NCI-H2227 (cell line): ENCODE measurements around the gene LTB4R2.
A peak's percentile ranks its signal among the peaks of the same experiment; 100 is the strongest.

Experiments used
- DNase-seq: peaks from one replicate; lab custom pipeline; 2025; ENCODE audit not compliant: unreplicated experiment; lab: John Stamatoyannopoulos, UW

LTB4R2 gene

GRCh38 chr14:24309538-24310264 lies at the start of gene LTB4R2:
LTB4R2 (plus strand) TSS chr14:24310140; CDS start chr14:24310665, 525 bp downstream.
- no peak for DNase-seq

- DNase-seq: no peak
These were observed 49.2 kb upstream of the LTB4R2 start for GRCh38 chr14:24260780-24261157.

GRCh38 chr14:24261256-24261968 lies 48.5 kb upstream of the LTB4R2 start:
- no peak for DNase-seq

GRCh38 chr14:24261969-24262327 lies 48.0 kb upstream of the LTB4R2 start:
- DNase-seq: no peak

- DNase-seq: no peak
These were observed 46.9 kb upstream of the LTB4R2 start, which contains the start of gene TGM1 for GRCh38 chr14:24262821-24263733. TGM1 (minus strand) TSS chr14:24263177; CDS start chr14:24262352, 825 bp downstream.

- no peak for DNase-seq
These were observed 46.1 kb upstream of the LTB4R2 start for GRCh38 chr14:24263848-24264247.

- DNase-seq: no peak
These were observed 45.6 kb upstream of the LTB4R2 start for GRCh38 chr14:24264298-24264697.

- no peak for DNase-seq
These were observed 43.3 kb upstream of the LTB4R2 start for GRCh38 chr14:24266344-24267244.

- DNase-seq: no peak
These were observed 42.4 kb upstream of the LTB4R2 start for GRCh38 chr14:24267516-24267915.

GRCh38 chr14:24268225-24268624 lies 41.7 kb upstream of the LTB4R2 start:
- no peak for DNase-seq

GRCh38 chr14:24269368-24269767 lies 40.6 kb upstream of the LTB4R2 start:
- DNase-seq: no peak

GRCh38 chr14:24269910-24270536 lies 39.9 kb upstream of the LTB4R2 start:
- DNase-seq: no peak

- DNase-seq: no peak
These were observed 39.3 kb upstream of the LTB4R2 start for GRCh38 chr14:24270537-24271133.

- DNase-seq: peak; percentile 97
These were observed 38.7 kb upstream of the LTB4R2 start, which contains the start of gene RABGGTA for GRCh38 chr14:24271134-24271833. RABGGTA (minus strand) TSS chr14:24271597; CDS start chr14:24271115, 482 bp downstream.

GRCh38 chr14:24271834-24272263 lies 38.1 kb upstream of the LTB4R2 start:
- DNase-seq: no peak

GRCh38 chr14:24272467-24272866 lies 37.5 kb upstream of the LTB4R2 start:
- DNase-seq: no peak

GRCh38 chr14:24273422-24273998 lies 36.4 kb upstream of the LTB4R2 start:
- DNase-seq: peak; percentile 6

GRCh38 chr14:24274101-24274543 lies 35.8 kb upstream of the LTB4R2 start:
- DNase-seq: no peak
